Left hindlimb (tissue), 1 donor: ENCODE measurements around the gene EMX2.

Experiments
- DNase-seq: peaks from one replicate; pipeline ENCODE4 v3.0.0-alpha.2; 2018

EMX2 gene

GRCh38 chr10:117545141-117546019 is 2.8 kb downstream of the EMX2 start:
- DNase-seq, result no peak

GRCh38 chr10:117546020-117546580 is 3.6 kb downstream of the EMX2 start:
- no peak for DNase-seq

- no peak for DNase-seq
These were observed 4.1 kb downstream of the EMX2 start for GRCh38 chr10:117546581-117547015.

GRCh38 chr10:117547016-117547715 is 4.6 kb downstream of the EMX2 start:
- DNase-seq, result no peak

- no peak for DNase-seq
These were observed 5.4 kb downstream of the EMX2 start for GRCh38 chr10:117547716-117548668.

GRCh38 chr10:117549100-117549585 is 6.6 kb downstream of the EMX2 start:
- no peak for DNase-seq

- DNase-seq, result no peak
These were observed 7.5 kb downstream of the EMX2 start for GRCh38 chr10:117550076-117550475.

GRCh38 chr10:117550599-117551329 is 8.2 kb downstream of the EMX2 start:
- no peak for DNase-seq

- DNase-seq, result no peak
These were observed 9.0 kb downstream of the EMX2 start for GRCh38 chr10:117551330-117552155.

GRCh38 chr10:117552156-117552631 is 9.6 kb downstream of the EMX2 start:
- DNase-seq, result peak; percentile 47

GRCh38 chr10:117552701-117553141 is 10.2 kb downstream of the EMX2 start:
- DNase-seq, result peak; percentile 43

GRCh38 chr10:117553142-117553814 is 10.7 kb downstream of the EMX2 start:
- DNase-seq, result peak; percentile 49

GRCh38 chr10:117553815-117554172 is 11.2 kb downstream of the EMX2 start:
- peak; percentile 35 for DNase-seq

GRCh38 chr10:117554241-117554814 is 11.8 kb downstream of the EMX2 start:
- peak; percentile 35 for DNase-seq

- DNase-seq, result no peak
These were observed 12.5 kb downstream of the EMX2 start for GRCh38 chr10:117555017-117555416.

- no peak for DNase-seq
These were observed 13.3 kb downstream of the EMX2 start for GRCh38 chr10:117555863-117556262.

- no peak for DNase-seq
These were observed 13.8 kb downstream of the EMX2 start for GRCh38 chr10:117556356-117556755.

GRCh38 chr10:117559712-117560111 is 17.2 kb downstream of the EMX2 start:
- no peak for DNase-seq

- no peak for DNase-seq
These were observed 18.4 kb downstream of the EMX2 start for GRCh38 chr10:117560942-117561341.

GRCh38 chr10:117562220-117562619 is 19.7 kb downstream of the EMX2 start:
- no peak for DNase-seq
